SK-N-MC (cell line): Measurements from ENCODE around the gene TBXT.

Source experiments
- EZH2 ChIP-seq: fragments of 200-600 bp; sonication (generic); IDR thresholded peaks from one replicate; pipeline ENCODE4 v1.6.1; 2017; ENCODE audit warnings: antibody characterized with exemption
- POLR2AphosphoS5 ChIP-seq: IDR thresholded peaks from 2 replicates; pipeline ENCODE4 v1.6.1; 2012; ENCODE audit warnings: mild to moderate bottlenecking, low read depth, low read length, borderline replicate concordance

DNA sequence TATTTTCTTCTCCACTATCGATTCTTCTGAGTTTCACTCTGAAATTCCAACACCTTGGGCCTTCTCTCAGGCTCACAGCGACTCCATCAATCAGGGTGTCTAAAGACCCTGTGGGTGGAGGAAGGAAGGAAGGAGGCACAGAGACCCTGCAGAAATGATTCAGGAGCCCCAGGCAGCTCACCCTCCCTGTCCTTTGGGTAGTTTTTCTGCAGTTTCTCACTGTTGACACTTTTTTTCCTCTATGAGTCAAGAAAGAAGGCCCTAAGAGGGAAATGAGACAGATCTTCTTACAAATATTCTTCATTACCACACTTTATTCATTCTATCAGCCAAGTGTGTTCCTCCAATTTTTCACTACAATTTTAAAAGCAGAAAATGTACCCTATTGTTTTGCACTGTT, 34.2 kb upstream of the TBXT start:
- no peak for TF ChIP-seq POLR2AphosphoS5
- no peak for TF ChIP-seq EZH2
